Measurements from ENCODE around the gene DCAF16.

DCAF16 gene

DNA sequence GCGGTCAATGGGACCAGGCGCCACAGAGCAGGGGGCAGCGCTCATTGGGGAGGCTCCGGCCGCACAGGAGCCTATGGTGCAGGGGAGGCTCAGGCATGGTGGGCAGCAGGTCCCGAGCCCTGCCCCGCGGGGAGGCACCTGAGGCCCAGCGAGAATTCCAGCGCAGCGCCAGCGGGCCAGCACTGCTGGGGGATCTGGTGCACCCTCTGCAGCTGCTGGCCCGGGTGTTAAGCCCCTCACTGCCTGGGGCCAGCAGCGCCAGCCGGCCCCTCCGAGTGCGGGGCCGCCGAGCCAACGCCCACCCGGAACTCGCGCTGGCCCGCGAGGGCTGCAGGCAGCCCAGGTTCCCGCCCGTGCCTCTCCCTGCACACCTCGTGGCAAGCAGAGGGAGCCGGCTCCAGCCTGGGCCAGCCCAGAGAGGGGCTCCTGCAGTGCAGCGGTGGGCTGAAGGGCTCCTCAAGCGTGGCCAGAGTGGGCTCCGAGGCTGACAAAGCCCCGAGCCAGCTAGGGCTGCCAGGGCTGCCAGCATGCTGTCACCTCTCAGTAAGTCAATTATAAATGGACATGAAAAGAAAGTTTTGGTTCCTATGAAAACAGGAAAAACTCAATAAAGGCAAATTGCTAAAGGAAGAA lies 43.6 kb downstream of the DCAF16 start:
- no peak for TF ChIP-seq EZH2phosphoT487 (IDR thresholded peaks at IDR 0.05; ENCODE audit: low read depth)
- TF ChIP-seq, protein P1, sequence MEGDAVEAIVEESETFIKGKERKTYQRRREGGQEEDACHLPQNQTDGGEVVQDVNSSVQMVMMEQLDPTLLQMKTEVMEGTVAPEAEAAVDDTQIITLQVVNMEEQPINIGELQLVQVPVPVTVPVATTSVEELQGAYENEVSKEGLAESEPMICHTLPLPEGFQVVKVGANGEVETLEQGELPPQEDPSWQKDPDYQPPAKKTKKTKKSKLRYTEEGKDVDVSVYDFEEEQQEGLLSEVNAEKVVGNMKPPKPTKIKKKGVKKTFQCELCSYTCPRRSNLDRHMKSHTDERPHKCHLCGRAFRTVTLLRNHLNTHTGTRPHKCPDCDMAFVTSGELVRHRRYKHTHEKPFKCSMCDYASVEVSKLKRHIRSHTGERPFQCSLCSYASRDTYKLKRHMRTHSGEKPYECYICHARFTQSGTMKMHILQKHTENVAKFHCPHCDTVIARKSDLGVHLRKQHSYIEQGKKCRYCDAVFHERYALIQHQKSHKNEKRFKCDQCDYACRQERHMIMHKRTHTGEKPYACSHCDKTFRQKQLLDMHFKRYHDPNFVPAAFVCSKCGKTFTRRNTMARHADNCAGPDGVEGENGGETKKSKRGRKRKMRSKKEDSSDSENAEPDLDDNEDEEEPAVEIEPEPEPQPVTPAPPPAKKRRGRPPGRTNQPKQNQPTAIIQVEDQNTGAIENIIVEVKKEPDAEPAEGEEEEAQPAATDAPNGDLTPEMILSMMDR (IDR thresholded peaks at IDR 0.05; ENCODE audit: low read depth, low read length): no peak
- H3K27me3 ChIP-seq (ENCODE audit: low read depth, low read length): no peaks in the 10 kb centered on the region
- H3K27ac ChIP-seq (ENCODE audit: low read length): no peak overlapping the region
- H3K9me3 ChIP-seq (ENCODE audit: insufficient read depth, low read length): no peaks in the 10 kb centered on the region
- H3K4me2 ChIP-seq (ENCODE audit: low read length): no peak overlapping the region
- no peaks in the 10 kb centered on the region for H3K79me2 ChIP-seq (ENCODE audit: low read length)
- no peaks in the 10 kb centered on the region for H3K4me1 ChIP-seq (ENCODE audit: low read length)
- H2AFZ ChIP-seq (ENCODE audit: low read depth, low read length): no peak overlapping the region
- H3K9ac ChIP-seq (ENCODE audit: low read length): no peak overlapping the region
- no peaks in the 10 kb centered on the region for H3K36me3 ChIP-seq (replicated peaks; ENCODE audit: low read depth, low read length)
- no peak overlapping the region for H3K4me3 ChIP-seq (ENCODE audit: low read length)
- H4K20me1 ChIP-seq (ENCODE audit: insufficient read depth, low read length): no peaks in the 10 kb centered on the region

DNA sequence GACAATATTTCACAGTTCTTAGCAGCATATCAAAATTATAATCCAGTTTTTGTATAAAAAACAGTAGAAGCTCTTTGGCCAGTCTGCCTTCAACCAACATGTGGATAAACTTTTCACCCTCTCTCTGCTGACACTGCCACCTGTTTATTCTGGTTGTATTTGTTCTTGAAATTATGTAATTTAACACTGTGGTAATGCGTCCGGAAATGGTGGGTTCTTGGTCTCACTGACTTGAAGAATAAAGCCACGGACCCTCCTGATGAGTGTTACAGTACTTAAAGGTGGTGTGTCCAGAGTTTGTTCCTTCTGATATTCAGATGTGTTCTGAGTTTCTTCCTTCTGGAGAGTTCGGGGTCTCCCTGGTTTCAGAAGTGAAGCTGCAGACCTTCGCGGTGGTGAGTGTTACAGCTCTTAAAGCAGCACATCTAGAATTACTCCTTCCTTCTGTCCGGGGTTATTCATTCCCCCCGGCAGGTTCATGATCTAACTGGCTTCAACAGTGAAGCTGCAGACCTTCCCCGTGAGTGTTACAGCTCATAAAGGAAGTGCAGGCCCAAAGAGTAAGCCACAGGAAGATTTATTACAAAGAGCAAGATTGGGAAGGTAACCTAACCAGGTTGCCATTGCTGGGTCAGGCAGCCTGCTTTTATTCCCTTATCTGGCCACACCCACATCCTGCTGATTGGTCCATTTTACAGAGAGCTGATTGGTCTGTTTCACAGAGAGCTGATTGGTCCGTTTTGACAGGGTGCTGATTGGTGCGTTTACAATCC lies 44.9 kb downstream of the DCAF16 start:
- Histone ChIP-seq H3K27ac (ENCODE audit: low read length) (no peak overlapping the region), H3K4me2 (ENCODE audit: low read length) (no peak overlapping the region), H3K27me3 (ENCODE audit: low read depth, low read length) (no peaks in the 10 kb centered on the region), H3K9ac (ENCODE audit: low read length) (no peak overlapping the region), H4K20me1 (ENCODE audit: insufficient read depth, low read length) (no peaks in the 10 kb centered on the region), H3K36me3 (replicated peaks; ENCODE audit: low read depth, low read length) (no peaks in the 10 kb centered on the region), H3K4me3 (ENCODE audit: low read length) (no peak overlapping the region), H3K4me1 (ENCODE audit: low read length) (no peaks in the 10 kb centered on the region), H3K79me2 (ENCODE audit: low read length) (no peaks in the 10 kb centered on the region), H2AFZ (ENCODE audit: low read depth, low read length) (no peak overlapping the region), H3K9me3 (ENCODE audit: insufficient read depth, low read length) (no peaks in the 10 kb centered on the region)
- TF ChIP-seq, protein P1 (IDR thresholded peaks at IDR 0.05; ENCODE audit: low read depth, low read length): no peak
- no peak for TF ChIP-seq EZH2phosphoT487 (IDR thresholded peaks at IDR 0.05; ENCODE audit: low read depth)

DNA sequence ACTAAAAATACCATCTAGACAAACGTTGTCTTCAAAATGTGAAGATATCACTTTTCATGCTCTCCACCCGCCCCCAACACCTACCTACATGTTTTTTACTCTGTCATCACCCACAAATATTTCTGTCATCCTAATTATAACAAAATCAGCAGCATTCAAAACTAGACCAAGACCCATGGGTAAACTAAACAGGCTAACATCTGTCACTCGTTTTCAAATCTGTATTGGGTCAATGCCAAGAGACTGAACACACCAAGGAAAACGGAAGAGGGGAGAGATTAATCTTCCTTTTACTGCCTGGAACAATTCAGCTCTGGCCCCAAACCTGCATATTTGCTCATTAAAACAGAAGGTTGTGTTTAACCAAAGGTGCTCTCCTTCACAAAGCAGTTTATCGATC lies 46.6 kb downstream of the DCAF16 start:
- no peaks in the 10 kb centered on the region for H3K36me3 ChIP-seq (replicated peaks; ENCODE audit: low read depth, low read length)
- H3K9ac ChIP-seq (ENCODE audit: low read length): no peak overlapping the region
- H4K20me1 ChIP-seq (ENCODE audit: insufficient read depth, low read length): no peaks in the 10 kb centered on the region
- no peak overlapping the region for H3K27ac ChIP-seq (ENCODE audit: low read length)
- H3K4me3 ChIP-seq (ENCODE audit: low read length): no peak overlapping the region
- H3K79me2 ChIP-seq (ENCODE audit: low read length): no peaks in the 10 kb centered on the region
- H3K9me3 ChIP-seq (ENCODE audit: insufficient read depth, low read length): no peaks in the 10 kb centered on the region
- H3K27me3 ChIP-seq (ENCODE audit: low read depth, low read length): no peaks in the 10 kb centered on the region
- H2AFZ ChIP-seq (ENCODE audit: low read depth, low read length): no peak overlapping the region
- H3K4me2 ChIP-seq (ENCODE audit: low read length): no peak overlapping the region
- H3K4me1 ChIP-seq (ENCODE audit: low read length): no peaks in the 10 kb centered on the region
- TF ChIP-seq, protein P1 (IDR thresholded peaks at IDR 0.05; ENCODE audit: low read depth, low read length): no peak
- no peak for TF ChIP-seq EZH2phosphoT487 (IDR thresholded peaks at IDR 0.05; ENCODE audit: low read depth)

DNA sequence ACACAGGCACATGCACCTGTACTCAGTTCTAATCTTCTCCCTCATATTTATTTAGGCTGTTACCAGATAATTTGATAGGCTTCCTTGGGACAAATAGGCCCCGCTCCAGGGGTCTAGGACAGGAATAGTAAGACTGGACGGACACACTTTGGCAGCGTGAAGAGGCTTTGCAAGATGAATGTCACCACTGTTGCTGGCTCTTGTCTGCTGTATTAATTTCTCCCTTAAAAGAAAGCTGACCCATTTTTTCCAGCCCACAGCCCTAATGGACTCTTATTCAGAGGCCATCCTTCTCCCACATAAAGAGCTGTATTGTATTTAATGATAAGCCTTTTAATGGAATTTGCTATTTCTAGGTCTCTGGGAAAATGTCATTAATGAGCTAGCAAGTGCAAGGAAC lies 47.1 kb downstream of the DCAF16 start:
- no peaks in the 10 kb centered on the region for H3K79me2 ChIP-seq (ENCODE audit: low read length)
- H3K9me3 ChIP-seq (ENCODE audit: insufficient read depth, low read length): no peaks in the 10 kb centered on the region
- no peak overlapping the region for H3K4me2 ChIP-seq (ENCODE audit: low read length)
- H3K4me1 ChIP-seq (ENCODE audit: low read length): no peaks in the 10 kb centered on the region
- H3K27ac ChIP-seq (ENCODE audit: low read length): no peak overlapping the region
- no peaks in the 10 kb centered on the region for H4K20me1 ChIP-seq (ENCODE audit: insufficient read depth, low read length)
- H3K36me3 ChIP-seq (replicated peaks; ENCODE audit: low read depth, low read length): no peaks in the 10 kb centered on the region
- H3K27me3 ChIP-seq (ENCODE audit: low read depth, low read length): no peaks in the 10 kb centered on the region
- H3K9ac ChIP-seq (ENCODE audit: low read length): no peak overlapping the region
- TF ChIP-seq, protein P1 (IDR thresholded peaks at IDR 0.05; ENCODE audit: low read depth, low read length): no peak
- TF ChIP-seq EZH2phosphoT487 (IDR thresholded peaks at IDR 0.05; ENCODE audit: low read depth): no peak
- H3K4me3 ChIP-seq (ENCODE audit: low read length): no peak overlapping the region
- H2AFZ ChIP-seq (ENCODE audit: low read depth, low read length): no peak overlapping the region

Measured in OCI-LY3 (cell line).